Mammary epithelial cell (primary cell): ENCODE measurements around the gene BCAP31.
"Not testable (repeated sequence)": the region's sequence is repeated elsewhere in the genome, so short reads cannot be mapped to it uniquely, and the experiment has no call there.

Source experiments
- CTCF ChIP-seq, 2 donors: IDR thresholded peaks in 1 of 2; conservative IDR thresholded peaks in 1 of 2; 2 replicates each; pipeline ENCODE4 v1.5.1; 2011 to 2012; ENCODE audit warnings: inconsistent platforms in 2 of 2, low read length in 2 of 2, mild to moderate bottlenecking in 2 of 2, control low read depth in 1 of 2, low read depth in 1 of 2; ENCODE audit not compliant: insufficient read depth in 1 of 2; ENCODE audit errors: extremely low read depth in 1 of 2
- EZH2 ChIP-seq: IDR thresholded peaks from 2 replicates; pipeline ENCODE4 v1.6.1; 2012; ENCODE audit warnings: low read length, inconsistent platforms, borderline replicate concordance

- TF ChIP-seq EZH2; CTCF (conservative IDR thresholded peaks at IDR 0.05 in 1 of 2, IDR thresholded peaks at IDR 0.05 in 1 of 2; ENCODE audit: extremely low read depth in 1 of 2, insufficient read depth in 1 of 2, low read depth in 1 of 2, low read length in 2 of 2): not testable (repeated sequence)
Measured at GRCh38 chrX:153746991-153747390, 22.8 kb upstream of the BCAP31 start.
